ENCODE measurements around the gene ELAVL1.

Gene ELAVL1

GRCh38 chr19:8005534-8006256 is at the start of gene ELAVL1:
TSS of gene ELAVL1 (minus strand) at chr19:8005641. CDS start at chr19:7991815, 13,826 bp downstream.
- TF ChIP-seq CTCF (IDR thresholded peaks at IDR 0.05; ENCODE audit: insufficient read depth, low read length, missing control alignments), result no peak
- H3K4me3 ChIP-seq (ENCODE audit: low read depth, low read length), result peak within 1 kb of the TSS; percentile 97
- POLR2A ChIA-PET, result interaction anchor here (0.6 to 2.1 kb wide), 4 partner anchors 24 to 137 kb away, joined by 3 to 8 read pairs (median 3); partner anchors contain the start of gene TIMM44
- CTCF ChIA-PET, result interaction anchor here (1.3 to 9.3 kb wide), 5 partner anchors 11 to 62 kb away, joined by 5 to 103 read pairs (median 5); partner anchors contain the start of gene TIMM44
- DNase-seq (ENCODE audit: low read depth, low spot score), result peak; percentile 7

DNA sequence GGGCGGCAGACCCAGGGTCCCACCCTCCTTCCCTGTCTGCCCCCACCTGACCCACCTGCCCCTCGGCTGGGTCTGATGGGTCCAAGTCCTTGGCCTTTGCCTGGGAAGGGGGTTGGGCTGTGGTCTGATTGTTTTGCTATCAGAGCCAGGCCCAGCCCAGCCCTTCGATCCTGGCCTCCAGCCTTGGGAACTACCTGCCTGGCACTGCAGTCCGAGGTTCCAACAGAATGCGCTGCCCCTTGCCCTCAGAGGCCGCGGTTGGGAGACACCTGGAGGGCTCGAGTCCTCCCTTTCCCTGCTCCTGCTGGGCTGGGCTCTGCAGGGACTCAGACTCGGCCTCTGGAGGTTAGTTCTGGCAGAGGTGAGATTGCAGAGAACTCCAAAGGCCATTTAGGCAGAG is 48.7 kb upstream of the ELAVL1 start:
- CTCF ChIA-PET, result no interaction called here
- POLR2A ChIA-PET, result no interaction called here
- TF ChIP-seq CTCF (IDR thresholded peaks at IDR 0.05; ENCODE audit: insufficient read depth, low read length, missing control alignments), result no peak
- no peak overlapping the region for H3K4me3 ChIP-seq (ENCODE audit: low read depth, low read length)
- DNase-seq (ENCODE audit: low read depth, low spot score), result no peak

DNA sequence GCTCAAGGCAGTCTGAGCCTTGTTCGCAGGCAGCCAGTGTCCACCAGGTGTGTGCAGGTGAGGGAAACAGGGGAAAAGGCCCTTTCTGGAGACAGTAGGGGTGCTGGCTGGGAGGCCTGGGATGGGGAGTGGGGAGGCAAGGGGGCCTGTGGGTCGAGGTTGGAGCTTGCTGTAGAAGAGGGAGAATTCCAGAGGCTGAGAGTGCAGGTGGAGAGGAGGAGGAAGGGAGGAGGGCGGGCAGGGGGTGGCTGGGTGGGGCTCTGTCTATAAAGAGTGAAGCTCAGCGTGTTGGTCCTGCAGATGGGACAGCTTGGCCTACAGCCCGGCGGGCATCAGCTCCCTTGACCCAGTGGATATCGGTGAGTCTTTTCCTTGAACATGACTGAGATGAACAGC is 47.0 kb upstream of the ELAVL1 start, which contains the start of gene CCL25:
Gene CCL25, plus strand, starts transcription at position 297 of the 396 bp plus-strand sequence. CDS start 290 bp downstream, outside the sequence.
- no peak for DNase-seq (ENCODE audit: low read depth, low spot score)
- ChIA-PET CTCF (no interaction called here), POLR2A (no interaction called here)
- TF ChIP-seq CTCF (IDR thresholded peaks at IDR 0.05; ENCODE audit: insufficient read depth, low read length, missing control alignments), result no peak
- no peak within 1 kb of the TSS for H3K4me3 ChIP-seq (ENCODE audit: low read depth, low read length)

DNA sequence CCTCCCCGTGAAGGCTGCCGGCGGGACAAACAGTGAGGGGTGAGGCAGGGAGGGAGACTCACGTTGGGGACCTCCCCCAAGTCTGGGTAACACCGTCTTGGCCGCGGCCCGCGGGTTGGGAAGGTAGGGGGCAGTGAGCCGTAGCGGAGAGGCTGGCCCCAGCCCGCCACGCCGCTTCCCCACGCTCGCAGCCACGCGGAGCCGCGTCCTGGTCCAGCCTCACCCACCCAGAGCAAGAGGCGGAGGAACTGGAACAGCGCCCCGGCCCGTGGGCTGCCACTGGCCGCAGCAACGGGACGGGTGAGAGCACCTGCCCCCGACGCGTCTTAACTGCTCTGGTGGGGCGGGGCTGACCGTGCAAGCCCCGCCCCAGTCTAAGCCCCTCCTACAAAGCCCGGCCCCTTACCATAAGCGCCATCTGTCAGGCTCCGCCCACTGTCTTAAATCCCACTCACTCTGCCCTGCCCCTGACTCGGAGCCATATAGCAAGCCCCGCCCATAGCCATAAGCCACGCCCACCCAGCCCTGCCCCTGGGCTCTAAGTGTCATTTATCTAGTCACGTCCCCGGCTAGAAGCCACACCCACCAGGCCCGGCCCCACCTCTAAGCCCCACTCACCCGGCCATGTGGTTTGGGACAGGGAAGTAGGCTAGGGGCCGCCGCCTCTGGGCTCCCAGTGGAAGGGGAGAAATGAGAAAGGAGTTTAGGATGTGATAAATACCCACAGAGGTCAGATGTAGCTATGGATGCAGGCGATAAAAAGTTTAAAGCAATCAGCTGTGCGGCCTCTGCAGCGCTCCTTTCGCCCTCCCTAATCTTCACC is 45.0 kb upstream of the ELAVL1 start:
- POLR2A ChIA-PET, result no interaction called here
- DNase-seq (ENCODE audit: low read depth, low spot score), result no peak
- TF ChIP-seq CTCF (IDR thresholded peaks at IDR 0.05; ENCODE audit: insufficient read depth, low read length, missing control alignments), result no peak
- no peak overlapping the region for H3K4me3 ChIP-seq (ENCODE audit: low read depth, low read length)
- CTCF ChIA-PET, result no interaction called here

DNA sequence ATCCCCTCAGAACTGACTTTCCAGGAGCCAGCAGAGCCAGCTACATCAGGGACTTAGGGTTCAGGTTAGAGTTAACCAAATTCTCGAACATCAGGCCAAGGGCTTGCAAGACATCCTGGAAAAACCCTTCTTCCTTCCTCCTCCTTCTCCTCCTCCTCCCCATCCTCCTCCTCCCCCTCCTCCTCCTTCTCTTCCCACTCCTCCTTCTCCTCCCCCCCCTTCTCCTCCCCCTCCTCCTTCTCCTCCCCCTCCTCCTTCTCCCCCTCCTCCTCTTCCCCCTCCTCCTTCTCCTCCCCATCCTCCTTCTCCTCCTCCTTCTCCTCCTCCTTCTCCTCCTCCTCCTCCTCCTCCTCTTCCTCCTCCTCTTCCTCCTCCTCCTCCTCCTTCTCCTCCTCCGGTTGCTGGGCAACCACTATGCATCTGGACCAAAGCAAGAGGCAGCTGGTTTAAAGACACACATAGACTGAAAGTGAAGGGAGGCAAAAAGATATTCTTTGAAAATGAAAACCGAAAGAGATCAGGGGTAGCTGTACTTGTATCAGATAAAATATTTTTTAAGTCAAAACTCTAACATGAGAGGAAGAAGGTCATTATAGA is 41.2 kb upstream of the ELAVL1 start:
- ChIA-PET CTCF (interaction anchor here (0.9 kb wide), 1 partner anchor 44 kb away, joined by 4 read pairs; no protein-coding TSS in a partner anchor), POLR2A (no interaction called here)
- TF ChIP-seq CTCF (IDR thresholded peaks at IDR 0.05; ENCODE audit: insufficient read depth, low read length, missing control alignments), result no peak
- no peak overlapping the region for H3K4me3 ChIP-seq (ENCODE audit: low read depth, low read length)
- no peak for DNase-seq (ENCODE audit: low read depth, low spot score)

Measured in AG04449 (cell line).